Esophagus (tissue), 2 donors: Measurements from ENCODE around the gene SLC2A2. TPM values are rescaled to one million over a fixed set of nuclear protein-coding genes. Genes with fewer than 3 reads are reported as not detected.
"Not testable (repeated sequence)": the region's sequence is repeated elsewhere in the genome, so short reads cannot be mapped to it uniquely, and the experiment has no call there.

ENCODE experiments used
- H3K27ac ChIP-seq, 2 donors: one replicate each; pipeline ENCODE4 v1.5.1; 2013; ENCODE audit warnings: low read depth in 2 of 2, mild to moderate bottlenecking in 2 of 2, inconsistent platforms in 1 of 2, low read length in 1 of 2, moderate library complexity in 1 of 2
- H3K27me3 ChIP-seq, 2 donors: one replicate each; pipeline ENCODE4 v1.6.1; 2013; ENCODE audit warnings: low read length in 2 of 2, control low read depth in 1 of 2, mild to moderate bottlenecking in 1 of 2; ENCODE audit not compliant: insufficient read depth in 2 of 2, control insufficient read depth in 1 of 2
- H3K36me3 ChIP-seq, 2 donors: one replicate each; pipeline ENCODE4 v1.6.1; 2013; ENCODE audit warnings: low read length in 1 of 2; ENCODE audit not compliant: control insufficient read depth in 2 of 2, insufficient read depth in 2 of 2
- H3K4me1 ChIP-seq, 2 donors: one replicate each; pipeline ENCODE4 v1.6.1; 2013; ENCODE audit warnings: low read length in 1 of 2; ENCODE audit not compliant: control insufficient read depth in 2 of 2, insufficient read depth in 2 of 2
- H3K4me3 ChIP-seq, 2 donors: one replicate each; pipeline ENCODE4 v1.5.1; 2013; ENCODE audit warnings: low read length in 2 of 2, mild to moderate bottlenecking in 2 of 2, low read depth in 1 of 2, moderate library complexity in 1 of 2
- H3K9me3 ChIP-seq, 2 donors: one replicate each; pipeline ENCODE4 v1.6.1; 2013; ENCODE audit warnings: mild to moderate bottlenecking in 2 of 2, low read depth in 1 of 2, low read length in 1 of 2, moderate library complexity in 1 of 2; ENCODE audit not compliant: control insufficient read depth in 2 of 2, insufficient read depth in 1 of 2
- WGBS, 2 donors: extraction: QIAGEN DNeasy Blood & Tissue Kit; methylation state at CpG; one replicate each; pipeline ENCODE4 v1.1.7; 2013; 5-methylcytosine and 5-hydroxymethylcytosine counted together
- polyA plus RNA-seq, 2 donors: library from polyadenylated mRNA; stranded (reverse); fragments of 200-250 nt; gene quantifications; one replicate each; pipeline ENCODE4 v1.2.3, GENCODE V29; 2013
- donor health status: healthy with polysubstance abuse.
- donor health status: Bipolar disorder and iron deficiency.

SLC2A2 gene
- polyA plus RNA-seq, 2 donors: not detected

- Histone ChIP-seq H3K36me3 (no peaks in the 10 kb centered on the region), H3K27ac (no peak overlapping the region), H3K9me3 (no peaks in the 10 kb centered on the region), H3K4me1 (no peaks in the 10 kb centered on the region), H3K4me3 (no peak overlapping the region), H3K27me3 (no peaks in the 10 kb centered on the region)
- 73 to 78% methylated on average over 9 of the region's 9 CpGs for WGBS, 2 donors
Observed at GRCh38 chr3:170974872-170975271, 51.6 kb downstream of the SLC2A2 start.

- not testable (repeated sequence) for H3K27ac ChIP-seq, H3K36me3 ChIP-seq, H3K4me3 ChIP-seq, H3K27me3 ChIP-seq, H3K4me1 ChIP-seq, H3K9me3 ChIP-seq
Observed at GRCh38 chr3:170972917-170973316, 53.6 kb downstream of the SLC2A2 start.

GRCh38 chr3:170967126-170967525 lies 59.4 kb downstream of the SLC2A2 start:
- no peaks in the 10 kb centered on the region for H3K36me3 ChIP-seq
- no peaks in the 10 kb centered on the region for H3K27me3 ChIP-seq
- no peaks in the 10 kb centered on the region for H3K4me1 ChIP-seq
- H3K9me3 ChIP-seq: no peaks in the 10 kb centered on the region
- H3K4me3 ChIP-seq: no peak overlapping the region
- 75 to 80% methylated on average over 1 of the region's 1 CpG for WGBS, 2 donors
- H3K27ac ChIP-seq: no peak overlapping the region

GRCh38 chr3:170966495-170966894 lies 60.0 kb downstream of the SLC2A2 start:
- no peaks in the 10 kb centered on the region for H3K36me3 ChIP-seq
- WGBS, 2 donors: 48 to 49% methylated on average over 1 of the region's 1 CpG
- no peaks in the 10 kb centered on the region for H3K27me3 ChIP-seq
- no peak overlapping the region for H3K27ac ChIP-seq
- no peaks in the 10 kb centered on the region for H3K4me1 ChIP-seq
- no peaks in the 10 kb centered on the region for H3K9me3 ChIP-seq
- H3K4me3 ChIP-seq: no peak overlapping the region

- no peaks in the 10 kb centered on the region for H3K9me3 ChIP-seq
- H3K4me3 ChIP-seq: no peak overlapping the region
- H3K4me1 ChIP-seq: no peaks in the 10 kb centered on the region
- no peaks in the 10 kb centered on the region for H3K27me3 ChIP-seq
- no peaks in the 10 kb centered on the region for H3K36me3 ChIP-seq
- no peak overlapping the region for H3K27ac ChIP-seq
Observed at GRCh38 chr3:170962411-170962810, 64.1 kb downstream of the SLC2A2 start.

- H3K4me3 ChIP-seq: no peak overlapping the region
- H3K9me3 ChIP-seq: no peaks in the 10 kb centered on the region
- no peaks in the 10 kb centered on the region for H3K4me1 ChIP-seq
- H3K27me3 ChIP-seq: no peaks in the 10 kb centered on the region
- no peak overlapping the region for H3K27ac ChIP-seq
- 37 to 39% methylated on average over 4 of the region's 4 CpGs for WGBS, 2 donors
- H3K36me3 ChIP-seq: no peaks in the 10 kb centered on the region
Observed at GRCh38 chr3:170961616-170962400, 64.7 kb downstream of the SLC2A2 start.

GRCh38 chr3:170959457-170959856 lies 67.1 kb downstream of the SLC2A2 start:
- no peaks in the 10 kb centered on the region for H3K4me1 ChIP-seq
- H3K9me3 ChIP-seq: no peaks in the 10 kb centered on the region
- WGBS, 2 donors: 84 to 94% methylated on average over 1 of the region's 1 CpG

GRCh38 chr3:170956647-170957046 lies 69.9 kb downstream of the SLC2A2 start:
- H3K4me1 ChIP-seq: no peaks in the 10 kb centered on the region
- H3K27me3 ChIP-seq: no peaks in the 10 kb centered on the region
- H3K4me3 ChIP-seq: no peak overlapping the region

More at GRCh38 chr3:170959457-170959856, 67.1 kb downstream of the SLC2A2 start:
- no peaks in the 10 kb centered on the region for H3K36me3 ChIP-seq
- no peak overlapping the region for H3K27ac ChIP-seq
- no peaks in the 10 kb centered on the region for H3K27me3 ChIP-seq
- no peak overlapping the region for H3K4me3 ChIP-seq

GRCh38 chr3:170953736-170954135 lies 72.8 kb downstream of the SLC2A2 start:
- WGBS, 2 donors: 66 to 75% methylated on average over 12 of the region's 12 CpGs
- no peak overlapping the region for H3K4me3 ChIP-seq
- H3K27ac ChIP-seq: no peak overlapping the region
- H3K36me3 ChIP-seq: no peaks in the 10 kb centered on the region
- H3K27me3 ChIP-seq: no peaks in the 10 kb centered on the region
- no peaks in the 10 kb centered on the region for H3K9me3 ChIP-seq
- H3K4me1 ChIP-seq: no peaks in the 10 kb centered on the region

More at GRCh38 chr3:170956647-170957046, 69.9 kb downstream of the SLC2A2 start:
- no peaks in the 10 kb centered on the region for H3K9me3 ChIP-seq
- H3K36me3 ChIP-seq: no peaks in the 10 kb centered on the region
- H3K27ac ChIP-seq: no peak overlapping the region

GRCh38 chr3:170953229-170953628 lies 73.3 kb downstream of the SLC2A2 start:
- no peaks in the 10 kb centered on the region for H3K4me1 ChIP-seq
- H3K27me3 ChIP-seq: no peaks in the 10 kb centered on the region
- 81 to 87% methylated on average over 13 of the region's 13 CpGs for WGBS, 2 donors

More at GRCh38 chr3:170953229-170953628, 73.3 kb downstream of the SLC2A2 start:
- no peak overlapping the region for H3K27ac ChIP-seq
- no peaks in the 10 kb centered on the region for H3K36me3 ChIP-seq
- H3K9me3 ChIP-seq: no peaks in the 10 kb centered on the region
- H3K4me3 ChIP-seq: no peak overlapping the region
